Measurements from ENCODE around the gene MS4A7. TPM values are rescaled to one million over a fixed set of nuclear protein-coding genes. Genes with fewer than 3 reads are reported as not detected.

The MS4A7 gene
- total RNA-seq, 4 donors from 2014 or later = 20.3 to 30.7 (median 25.6) TPM

DNA sequence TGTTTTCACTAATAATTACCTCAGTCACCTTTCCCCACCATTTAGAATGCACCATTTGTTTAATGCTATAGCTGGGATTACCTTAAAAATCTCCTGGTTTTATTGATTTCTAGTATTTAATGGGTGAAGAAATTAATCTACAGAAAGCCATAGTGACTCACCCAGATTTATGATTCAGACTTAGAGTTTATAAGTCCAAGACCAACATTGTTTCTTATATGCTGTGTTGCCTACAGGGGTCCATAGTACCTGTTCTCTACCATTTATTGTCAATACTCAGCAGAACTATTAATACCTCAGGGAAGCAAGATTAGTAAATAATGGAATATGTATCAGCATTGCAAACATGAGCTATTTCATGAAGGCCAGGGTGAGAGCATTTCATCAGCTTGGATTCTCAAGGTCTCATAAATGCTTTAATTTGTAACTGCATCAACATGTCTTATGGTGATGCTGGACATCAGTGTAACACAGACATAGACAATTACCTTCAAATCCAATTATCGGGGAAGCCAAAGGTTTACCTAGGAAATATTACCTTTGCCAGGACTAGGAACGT, 8.0 kb upstream of the MS4A7 start:
- intact Hi-C loops (cut with DNase I) = no loop called here
- no peak for DNase-seq (ENCODE audit: extremely low spot score)
- Histone ChIP-seq H3K27ac (replicated peaks in 1 of 4) (no peak overlapping the region), H3K36me3 (no peaks in the 10 kb centered on the region), H3K9me3 (no peaks in the 10 kb centered on the region), H3K4me1 (no peaks in the 10 kb centered on the region), H3K4me3 (no peak overlapping the region), H3K27me3 (no peaks in the 10 kb centered on the region)
- TF ChIP-seq EP300 (IDR thresholded peaks at IDR 0.05) (no peak), POLR2AphosphoS5 (IDR thresholded peaks at IDR 0.05) (no peak), POLR2A (IDR thresholded peaks at IDR 0.05; ENCODE audit: low read depth) (no peak)
- TF ChIP-seq, protein P1, sequence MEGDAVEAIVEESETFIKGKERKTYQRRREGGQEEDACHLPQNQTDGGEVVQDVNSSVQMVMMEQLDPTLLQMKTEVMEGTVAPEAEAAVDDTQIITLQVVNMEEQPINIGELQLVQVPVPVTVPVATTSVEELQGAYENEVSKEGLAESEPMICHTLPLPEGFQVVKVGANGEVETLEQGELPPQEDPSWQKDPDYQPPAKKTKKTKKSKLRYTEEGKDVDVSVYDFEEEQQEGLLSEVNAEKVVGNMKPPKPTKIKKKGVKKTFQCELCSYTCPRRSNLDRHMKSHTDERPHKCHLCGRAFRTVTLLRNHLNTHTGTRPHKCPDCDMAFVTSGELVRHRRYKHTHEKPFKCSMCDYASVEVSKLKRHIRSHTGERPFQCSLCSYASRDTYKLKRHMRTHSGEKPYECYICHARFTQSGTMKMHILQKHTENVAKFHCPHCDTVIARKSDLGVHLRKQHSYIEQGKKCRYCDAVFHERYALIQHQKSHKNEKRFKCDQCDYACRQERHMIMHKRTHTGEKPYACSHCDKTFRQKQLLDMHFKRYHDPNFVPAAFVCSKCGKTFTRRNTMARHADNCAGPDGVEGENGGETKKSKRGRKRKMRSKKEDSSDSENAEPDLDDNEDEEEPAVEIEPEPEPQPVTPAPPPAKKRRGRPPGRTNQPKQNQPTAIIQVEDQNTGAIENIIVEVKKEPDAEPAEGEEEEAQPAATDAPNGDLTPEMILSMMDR (IDR thresholded peaks at IDR 0.05) = no peak
- WGBS = 52% methylated on average over 2 of the region's 2 CpGs

DNA sequence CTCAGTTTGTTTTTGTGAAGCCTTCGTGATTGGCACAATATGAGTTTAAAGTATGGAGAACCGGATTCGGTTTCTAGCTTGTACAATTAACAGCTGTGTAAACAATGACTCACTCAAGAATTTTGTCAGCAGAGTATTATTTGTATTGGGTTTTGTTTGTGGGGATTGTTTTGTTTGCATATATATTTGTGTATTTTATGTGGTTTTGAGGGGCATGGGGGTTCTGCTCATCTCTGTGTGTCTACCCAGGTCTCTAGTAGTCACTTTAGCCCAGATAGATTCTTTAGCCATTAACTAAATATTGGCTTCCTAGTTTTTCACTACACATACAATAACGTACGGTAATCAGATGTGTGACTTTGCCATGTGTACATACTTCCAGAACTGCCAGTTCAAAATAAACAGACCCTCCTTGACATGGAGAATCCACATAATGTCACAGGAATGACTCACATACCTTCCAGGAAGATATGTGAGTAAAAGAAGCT, 7.5 kb upstream of the MS4A7 start:
- Histone ChIP-seq H3K4me1 (no peaks in the 10 kb centered on the region), H3K36me3 (no peaks in the 10 kb centered on the region), H3K9me3 (no peaks in the 10 kb centered on the region), H3K4me3 (no peak overlapping the region), H3K27ac (replicated peaks in 1 of 4) (no peak overlapping the region), H3K27me3 (no peaks in the 10 kb centered on the region)
- TF ChIP-seq, protein P1 (IDR thresholded peaks at IDR 0.05) = no peak
- TF ChIP-seq POLR2AphosphoS5 (IDR thresholded peaks at IDR 0.05) (no peak), EP300 (IDR thresholded peaks at IDR 0.05) (no peak), POLR2A (IDR thresholded peaks at IDR 0.05; ENCODE audit: low read depth) (no peak)
- 55% methylated on average over 5 of the region's 5 CpGs for WGBS
- DNase-seq (ENCODE audit: extremely low spot score) = no peak
- intact Hi-C loops (cut with DNase I) = no loop called here

DNA sequence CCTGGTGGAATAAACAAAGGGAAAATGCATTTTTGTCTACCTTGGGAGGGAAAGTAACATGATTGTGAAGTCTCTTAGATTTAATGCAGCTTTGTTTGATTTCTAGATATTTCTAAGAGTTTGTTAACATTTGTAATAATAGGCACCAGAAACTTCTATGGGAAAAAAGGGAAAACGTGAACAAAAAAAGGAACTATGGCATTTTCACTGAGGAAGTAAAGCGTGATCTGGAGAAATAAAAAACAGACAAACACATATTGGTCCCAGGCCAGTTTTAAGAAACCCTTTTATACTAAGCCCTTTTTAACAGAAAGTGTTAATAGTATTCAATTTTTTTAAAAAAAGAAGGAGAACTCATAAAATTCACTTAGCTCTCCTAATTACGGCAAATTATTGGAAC, 6.9 kb upstream of the MS4A7 start:
- no peak overlapping the region for H3K4me3 ChIP-seq
- H3K27me3 ChIP-seq = no peaks in the 10 kb centered on the region
- DNase-seq (ENCODE audit: extremely low spot score) = no peak
- no peaks in the 10 kb centered on the region for H3K4me1 ChIP-seq
- intact Hi-C loops (cut with DNase I) = no loop called here
- no peaks in the 10 kb centered on the region for H3K36me3 ChIP-seq
- TF ChIP-seq POLR2AphosphoS5 (IDR thresholded peaks at IDR 0.05) (no peak), POLR2A (IDR thresholded peaks at IDR 0.05; ENCODE audit: low read depth) (no peak), EP300 (IDR thresholded peaks at IDR 0.05) (no peak)
- TF ChIP-seq, protein P1 (IDR thresholded peaks at IDR 0.05) = no peak
- WGBS = 75% methylated on average over 3 of the region's 3 CpGs
- H3K9me3 ChIP-seq = no peaks in the 10 kb centered on the region
- H3K27ac ChIP-seq (replicated peaks in 1 of 4) = no peak overlapping the region

DNA sequence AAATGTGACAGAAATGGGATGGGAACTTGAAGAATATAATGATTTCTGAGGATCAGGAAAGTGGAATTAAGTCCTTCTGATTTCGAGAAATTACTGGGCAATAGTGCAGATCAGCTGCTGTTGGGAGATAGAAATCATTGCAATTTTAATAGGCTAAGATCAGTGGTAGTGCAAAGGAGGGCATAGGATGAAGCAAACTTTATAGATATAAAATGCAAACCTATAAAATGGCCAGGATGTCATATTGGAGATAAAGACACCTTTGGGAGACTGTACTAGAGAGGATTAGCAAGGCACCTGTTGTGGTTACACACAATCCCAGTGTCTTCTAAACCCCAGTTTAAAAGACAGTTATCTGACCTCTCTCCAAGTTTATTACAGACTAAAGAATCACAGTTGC, 6.5 kb upstream of the MS4A7 start:
- TF ChIP-seq POLR2A (IDR thresholded peaks at IDR 0.05; ENCODE audit: low read depth) (no peak), EP300 (IDR thresholded peaks at IDR 0.05) (no peak), POLR2AphosphoS5 (IDR thresholded peaks at IDR 0.05) (no peak)
- TF ChIP-seq, protein P1 (IDR thresholded peaks at IDR 0.05) = no peak
- WGBS = 75% methylated on average over 1 of the region's 1 CpG
- Histone ChIP-seq H3K4me1 (no peaks in the 10 kb centered on the region), H3K4me3 (no peak overlapping the region), H3K9me3 (no peaks in the 10 kb centered on the region), H3K27me3 (no peaks in the 10 kb centered on the region), H3K27ac (replicated peaks in 1 of 4) (no peak overlapping the region), H3K36me3 (no peaks in the 10 kb centered on the region)
- DNase-seq (ENCODE audit: extremely low spot score) = no peak
- intact Hi-C loops (cut with DNase I) = no loop called here

DNA sequence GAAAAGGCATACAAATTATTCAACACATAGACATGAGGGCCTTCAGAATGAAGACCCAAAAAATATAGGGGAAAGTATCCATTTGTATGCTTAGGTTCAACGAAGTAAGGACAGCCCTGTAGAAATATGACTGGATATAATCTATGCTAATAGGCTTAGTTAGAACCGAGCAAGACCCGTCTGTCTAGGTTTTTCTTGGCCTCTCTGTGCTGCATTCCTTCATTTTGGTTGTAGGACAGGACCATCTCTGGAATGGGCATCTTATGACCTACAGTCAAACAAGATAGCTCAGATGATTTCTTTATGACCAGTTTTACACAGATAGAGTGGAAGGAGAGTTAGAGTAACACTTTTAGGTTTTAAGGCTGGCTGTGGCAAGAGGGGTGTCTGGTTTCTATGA, 5.6 kb upstream of the MS4A7 start:
- DNase-seq (ENCODE audit: extremely low spot score) = no peak
- intact Hi-C loops (cut with DNase I) = no loop called here
- Histone ChIP-seq H3K36me3 (no peaks in the 10 kb centered on the region), H3K27ac (replicated peaks in 1 of 4) (no peak overlapping the region), H3K9me3 (no peaks in the 10 kb centered on the region), H3K4me1 (no peaks in the 10 kb centered on the region), H3K27me3 (no peaks in the 10 kb centered on the region), H3K4me3 (no peak overlapping the region)
- WGBS = 83% methylated on average over 3 of the region's 3 CpGs
- no peak for TF ChIP-seq POLR2AphosphoS5 (IDR thresholded peaks at IDR 0.05)
- TF ChIP-seq EP300 (IDR thresholded peaks at IDR 0.05) = no peak
- TF ChIP-seq POLR2A (IDR thresholded peaks at IDR 0.05; ENCODE audit: low read depth) = no peak
- TF ChIP-seq, protein P1 (IDR thresholded peaks at IDR 0.05) = no peak

Data from esophagus muscularis mucosa (tissue), 4 donors.